ENCODE results near the gene TTC22.
"Not testable (repeated sequence)": the region's sequence is repeated elsewhere in the genome, so short reads cannot be mapped to it uniquely, and the experiment has no call there.

TTC22 gene

GRCh38 chr1:54786778-54787177 is 14.3 kb downstream of the TTC22 start:
- no peak for DNase-seq (ENCODE audit: low read depth in 2 of 2, low spot score in 1 of 2)

GRCh38 chr1:54784066-54784465 is 17.1 kb downstream of the TTC22 start:
- no peak for DNase-seq (ENCODE audit: low read depth in 2 of 2, low spot score in 1 of 2)

GRCh38 chr1:54782588-54782987 is 18.5 kb downstream of the TTC22 start:
- DNase-seq (ENCODE audit: low read depth in 2 of 2, low spot score in 1 of 2) = no peak

- DNase-seq (ENCODE audit: low read depth in 2 of 2, low spot score in 1 of 2) = no peak
These were observed 19.0 kb downstream of the TTC22 start for GRCh38 chr1:54782156-54782555.

GRCh38 chr1:54781023-54781723 is 19.9 kb downstream of the TTC22 start:
- no peak for DNase-seq (ENCODE audit: low read depth in 2 of 2, low spot score in 1 of 2)

GRCh38 chr1:54777431-54777830 is 23.7 kb downstream of the TTC22 start:
- no peak for DNase-seq (ENCODE audit: low read depth in 2 of 2, low spot score in 1 of 2)

GRCh38 chr1:54777011-54777410 is 24.1 kb downstream of the TTC22 start:
- no peak for DNase-seq (ENCODE audit: low read depth in 2 of 2, low spot score in 1 of 2)

GRCh38 chr1:54775828-54776721 is 25.0 kb downstream of the TTC22 start:
- not testable (repeated sequence) for DNase-seq (ENCODE audit: low read depth in 2 of 2, low spot score in 1 of 2)

GRCh38 chr1:54774820-54775498 is 26.2 kb downstream of the TTC22 start:
- DNase-seq (ENCODE audit: low read depth in 2 of 2, low spot score in 1 of 2) = no peak

GRCh38 chr1:54772951-54773350 is 28.2 kb downstream of the TTC22 start:
- DNase-seq (ENCODE audit: low read depth in 2 of 2, low spot score in 1 of 2) = no peak

- no peak for DNase-seq (ENCODE audit: low read depth in 2 of 2, low spot score in 1 of 2)
These were observed 33.0 kb downstream of the TTC22 start for GRCh38 chr1:54768093-54768492.

- no peak for DNase-seq (ENCODE audit: low read depth in 2 of 2, low spot score in 1 of 2)
These were observed 33.6 kb downstream of the TTC22 start for GRCh38 chr1:54767526-54767925.

GRCh38 chr1:54766726-54767125 is 34.4 kb downstream of the TTC22 start:
- DNase-seq (ENCODE audit: low read depth in 2 of 2, low spot score in 1 of 2) = no peak

GRCh38 chr1:54764922-54765561 is 36.1 kb downstream of the TTC22 start:
- no peak for DNase-seq (ENCODE audit: low read depth in 2 of 2, low spot score in 1 of 2)

GRCh38 chr1:54764133-54764921 is 36.8 kb downstream of the TTC22 start, which contains the start of gene PARS2:
TSS of gene PARS2 (minus strand) at chr1:54764523. CDS start at chr1:54759161, 5,362 bp downstream.
- peak; percentile 87 to 93 for DNase-seq (ENCODE audit: low read depth in 2 of 2, low spot score in 1 of 2)

GRCh38 chr1:54763816-54764132 is 37.3 kb downstream of the TTC22 start:
- no peak for DNase-seq (ENCODE audit: low read depth in 2 of 2, low spot score in 1 of 2)

GRCh38 chr1:54758678-54759348 is 42.3 kb downstream of the TTC22 start:
- DNase-seq (ENCODE audit: low read depth in 2 of 2, low spot score in 1 of 2) = no peak

GRCh38 chr1:54757833-54758232 is 43.3 kb downstream of the TTC22 start:
- DNase-seq (ENCODE audit: low read depth in 2 of 2, low spot score in 1 of 2) = no peak

GRCh38 chr1:54754486-54755285 is 46.4 kb downstream of the TTC22 start:
- no peak for DNase-seq (ENCODE audit: low read depth in 2 of 2, low spot score in 1 of 2)
